Measurements from ENCODE around the gene DCAF11.

The DCAF11 gene

GRCh38 chr14:24114532-24115421 is at the start of gene DCAF11, which contains the start of gene NRL (continued):
- TF ChIP-seq ZBTB10 (tag by site-specific recombination; IDR thresholded peaks at IDR 0.05), result no peak; the same call in 1 of the 2 replicates
- TF ChIP-seq MEIS1 (CRISPR knock-in tag; IDR thresholded peaks at IDR 0.05; ENCODE audit: borderline replicate concordance), result no peak
- no peak for TF ChIP-seq ZNF548 (tag by site-specific recombination; IDR thresholded peaks at IDR 0.05)
- TF ChIP-seq KLF17 (tag by site-specific recombination; IDR thresholded peaks at IDR 0.05), result peak; percentile 48; the same call in 1 of the 2 replicates
- no peak for TF ChIP-seq ZNF311 (tag by site-specific recombination; IDR thresholded peaks at IDR 0.05; ENCODE audit: borderline replicate concordance)
- TF ChIP-seq ZNF529 (tag by site-specific recombination; IDR thresholded peaks at IDR 0.05; ENCODE audit: insufficient replicate concordance), result no peak
- no peak for TF ChIP-seq ZNF133 (tag by site-specific recombination; IDR thresholded peaks at IDR 0.05)
- TF ChIP-seq ZNF692 (tag by site-specific recombination; IDR thresholded peaks at IDR 0.05), result peak; percentile 80; the same call in 1 of the 2 replicates
- TF ChIP-seq ZSCAN18 (tag by site-specific recombination; IDR thresholded peaks at IDR 0.05), result no peak
- peak; percentile 78 for TF ChIP-seq ZNF366 (tag by site-specific recombination; conservative IDR thresholded peaks at IDR 0.05)
- TF ChIP-seq GLIS1 (tag by site-specific recombination; IDR thresholded peaks at IDR 0.05), result peak; percentile 85; the same call in 1 of the 2 replicates
- TF ChIP-seq INSM2 (tag by site-specific recombination; IDR thresholded peaks at IDR 0.05), result peak; percentile 59; the same call in 1 of the 2 replicates
- peak; percentile 91 for TF ChIP-seq KLF1 (tag by site-specific recombination; IDR thresholded peaks at IDR 0.05)
- TF ChIP-seq KLF16 (tag by site-specific recombination; IDR thresholded peaks at IDR 0.05), result peak; percentile 99
- TF ChIP-seq REPIN1 (tag by site-specific recombination; IDR thresholded peaks at IDR 0.05; ENCODE audit: low read depth), result no peak
- TF ChIP-seq ZNF175 (tag by site-specific recombination; IDR thresholded peaks at IDR 0.05), result no peak
- TF ChIP-seq HOXC10 (CRISPR knock-in tag; IDR thresholded peaks at IDR 0.05), result peak; percentile 98
- no peak for TF ChIP-seq ZFP41 (tag by site-specific recombination; IDR thresholded peaks at IDR 0.05; ENCODE audit: borderline replicate concordance)
- no peak for TF ChIP-seq ZNF2 (tag by site-specific recombination; IDR thresholded peaks at IDR 0.05)
- TF ChIP-seq ZFP69B (tag by site-specific recombination; IDR thresholded peaks at IDR 0.05), result no peak; the same call in 1 of the 2 replicates
- TF ChIP-seq ZNF121 (tag by site-specific recombination; IDR thresholded peaks at IDR 0.05), result no peak
- no peak for TF ChIP-seq ZNF174 (tag by site-specific recombination; IDR thresholded peaks at IDR 0.05)
- no peak for TF ChIP-seq ZNF510 (tag by site-specific recombination; IDR thresholded peaks at IDR 0.05; ENCODE audit: insufficient replicate concordance)
- no peak for TF ChIP-seq ZNF148 (tag by site-specific recombination; IDR thresholded peaks at IDR 0.05; ENCODE audit: borderline replicate concordance)
- TF ChIP-seq ZNF391 (tag by site-specific recombination; IDR thresholded peaks at IDR 0.05; ENCODE audit: borderline replicate concordance, low read depth), result peak; percentile 33; the same call in 1 of the 2 replicates
- TF ChIP-seq ZNF704 (tag by site-specific recombination; IDR thresholded peaks at IDR 0.05), result 0 out of 2 replicates have a peak, but pooled peaks have one; percentile 13
